Measurements from ENCODE around the gene LYSMD2.

DNA sequence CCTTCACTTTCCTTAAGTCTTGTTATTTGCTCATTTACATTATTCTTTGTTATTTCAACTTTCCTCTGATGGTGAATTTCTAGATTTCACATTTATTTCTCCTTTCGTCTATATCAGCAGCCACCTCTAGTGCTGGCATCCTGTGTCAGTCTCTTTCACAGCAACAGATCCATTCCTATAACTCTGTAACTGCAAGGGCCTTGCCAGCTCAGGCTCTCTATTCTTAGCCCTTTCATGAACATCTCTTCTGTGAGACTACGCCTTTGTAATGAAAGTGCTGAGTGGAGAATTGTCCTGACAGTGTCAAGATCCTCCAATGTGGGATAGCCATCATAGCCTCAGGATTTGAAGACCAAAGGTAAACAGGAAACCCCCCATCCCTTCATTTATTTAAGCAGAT, 60.0 kb downstream of the LYSMD2 start:
- TF ChIP-seq CTCF (IDR thresholded peaks at IDR 0.05): no peak
- no peak for TF ChIP-seq POLR2A (IDR thresholded peaks at IDR 0.05)

Data from thyroid gland (tissue), 4 donors.